Panc1 (cell line): Measurements from ENCODE around the gene TBC1D24.
"Not testable (repeated sequence)": the region's sequence is repeated elsewhere in the genome, so short reads cannot be mapped to it uniquely, and the experiment has no call there.

Experiments used
- SIN3A ChIP-seq: IDR thresholded peaks from 2 replicates; pipeline ENCODE4 v1.6.1; 2012; ENCODE audit warnings: low read depth, mild to moderate bottlenecking, low read length, moderate library complexity, borderline replicate concordance; ENCODE audit not compliant: insufficient read depth
- TCF7L2 ChIP-seq: IDR thresholded peaks from 2 replicates; pipeline ENCODE4 v1.6.1; 2011; ENCODE audit warnings: mild to moderate bottlenecking, low read depth, low read length, inconsistent platforms
- TF ChIP-seq, protein P1 (sequence below), 2 experiments: IDR thresholded peaks; 2 replicates each; pipeline ENCODE4 v1.6.1; 2011 to 2012; ENCODE audit warnings: low read depth in 2 of 2, control low read depth in 1 of 2, low read length in 1 of 2, mild to moderate bottlenecking in 1 of 2, moderate library complexity in 1 of 2; ENCODE audit not compliant: insufficient read depth in 1 of 2
- TF ChIP-seq, protein P2 (sequence below): fragments of 450-650 bp; IDR thresholded peaks from 2 replicates; pipeline ENCODE4 v1.5.1; 2017; ENCODE audit warnings: mild to moderate bottlenecking

DNA sequence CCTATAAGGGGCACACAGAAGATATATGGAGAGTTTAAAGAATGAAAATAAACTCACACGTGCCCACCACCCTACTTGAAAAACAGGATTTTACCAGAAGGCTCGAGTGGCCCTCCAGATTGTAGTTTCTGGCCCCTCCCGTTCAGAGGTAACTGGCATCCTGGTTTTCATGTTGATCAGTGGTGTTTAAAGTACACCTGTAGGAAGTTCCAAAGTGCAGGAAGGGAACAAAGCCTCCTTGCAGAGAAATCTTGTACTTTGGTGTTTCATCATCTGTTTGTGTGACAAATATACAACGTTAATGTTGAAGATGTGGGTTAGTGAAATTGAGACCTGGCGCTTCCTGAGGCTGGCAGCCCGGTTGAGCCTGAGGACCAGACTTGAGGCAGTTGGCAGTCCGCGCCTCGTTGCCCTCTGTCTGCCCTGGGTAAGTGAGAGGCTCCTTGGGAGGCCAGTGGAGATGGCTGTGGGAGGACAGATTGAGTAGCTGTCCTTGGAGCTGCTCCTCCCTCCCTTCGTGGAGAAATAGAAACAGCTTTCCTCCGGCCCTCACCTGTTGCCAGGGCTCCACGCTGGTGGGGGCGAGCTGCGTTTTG, 75.5 kb downstream of the TBC1D24 start:
- TF ChIP-seq, protein P1, sequence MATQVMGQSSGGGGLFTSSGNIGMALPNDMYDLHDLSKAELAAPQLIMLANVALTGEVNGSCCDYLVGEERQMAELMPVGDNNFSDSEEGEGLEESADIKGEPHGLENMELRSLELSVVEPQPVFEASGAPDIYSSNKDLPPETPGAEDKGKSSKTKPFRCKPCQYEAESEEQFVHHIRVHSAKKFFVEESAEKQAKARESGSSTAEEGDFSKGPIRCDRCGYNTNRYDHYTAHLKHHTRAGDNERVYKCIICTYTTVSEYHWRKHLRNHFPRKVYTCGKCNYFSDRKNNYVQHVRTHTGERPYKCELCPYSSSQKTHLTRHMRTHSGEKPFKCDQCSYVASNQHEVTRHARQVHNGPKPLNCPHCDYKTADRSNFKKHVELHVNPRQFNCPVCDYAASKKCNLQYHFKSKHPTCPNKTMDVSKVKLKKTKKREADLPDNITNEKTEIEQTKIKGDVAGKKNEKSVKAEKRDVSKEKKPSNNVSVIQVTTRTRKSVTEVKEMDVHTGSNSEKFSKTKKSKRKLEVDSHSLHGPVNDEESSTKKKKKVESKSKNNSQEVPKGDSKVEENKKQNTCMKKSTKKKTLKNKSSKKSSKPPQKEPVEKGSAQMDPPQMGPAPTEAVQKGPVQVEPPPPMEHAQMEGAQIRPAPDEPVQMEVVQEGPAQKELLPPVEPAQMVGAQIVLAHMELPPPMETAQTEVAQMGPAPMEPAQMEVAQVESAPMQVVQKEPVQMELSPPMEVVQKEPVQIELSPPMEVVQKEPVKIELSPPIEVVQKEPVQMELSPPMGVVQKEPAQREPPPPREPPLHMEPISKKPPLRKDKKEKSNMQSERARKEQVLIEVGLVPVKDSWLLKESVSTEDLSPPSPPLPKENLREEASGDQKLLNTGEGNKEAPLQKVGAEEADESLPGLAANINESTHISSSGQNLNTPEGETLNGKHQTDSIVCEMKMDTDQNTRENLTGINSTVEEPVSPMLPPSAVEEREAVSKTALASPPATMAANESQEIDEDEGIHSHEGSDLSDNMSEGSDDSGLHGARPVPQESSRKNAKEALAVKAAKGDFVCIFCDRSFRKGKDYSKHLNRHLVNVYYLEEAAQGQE (IDR thresholded peaks at IDR 0.05; ENCODE audit: insufficient read depth in 1 of 2, low read depth in 2 of 2, low read length in 1 of 2), result not testable (repeated sequence)
- not testable (repeated sequence) for TF ChIP-seq TCF7L2, SIN3A
- TF ChIP-seq, protein P2, sequence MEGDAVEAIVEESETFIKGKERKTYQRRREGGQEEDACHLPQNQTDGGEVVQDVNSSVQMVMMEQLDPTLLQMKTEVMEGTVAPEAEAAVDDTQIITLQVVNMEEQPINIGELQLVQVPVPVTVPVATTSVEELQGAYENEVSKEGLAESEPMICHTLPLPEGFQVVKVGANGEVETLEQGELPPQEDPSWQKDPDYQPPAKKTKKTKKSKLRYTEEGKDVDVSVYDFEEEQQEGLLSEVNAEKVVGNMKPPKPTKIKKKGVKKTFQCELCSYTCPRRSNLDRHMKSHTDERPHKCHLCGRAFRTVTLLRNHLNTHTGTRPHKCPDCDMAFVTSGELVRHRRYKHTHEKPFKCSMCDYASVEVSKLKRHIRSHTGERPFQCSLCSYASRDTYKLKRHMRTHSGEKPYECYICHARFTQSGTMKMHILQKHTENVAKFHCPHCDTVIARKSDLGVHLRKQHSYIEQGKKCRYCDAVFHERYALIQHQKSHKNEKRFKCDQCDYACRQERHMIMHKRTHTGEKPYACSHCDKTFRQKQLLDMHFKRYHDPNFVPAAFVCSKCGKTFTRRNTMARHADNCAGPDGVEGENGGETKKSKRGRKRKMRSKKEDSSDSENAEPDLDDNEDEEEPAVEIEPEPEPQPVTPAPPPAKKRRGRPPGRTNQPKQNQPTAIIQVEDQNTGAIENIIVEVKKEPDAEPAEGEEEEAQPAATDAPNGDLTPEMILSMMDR, result not testable (repeated sequence)
